HG03432 (cell line): ENCODE measurements around the gene GAS1.

ENCODE experiments used
- ATAC-seq: cut with Tn5 transposase; IDR thresholded peaks from one replicate; pipeline ENCODE4 v1.9.1; 2021; ENCODE audit warnings: mild to moderate bottlenecking, moderate library complexity; ENCODE audit not compliant: unreplicated experiment

The GAS1 gene

DNA sequence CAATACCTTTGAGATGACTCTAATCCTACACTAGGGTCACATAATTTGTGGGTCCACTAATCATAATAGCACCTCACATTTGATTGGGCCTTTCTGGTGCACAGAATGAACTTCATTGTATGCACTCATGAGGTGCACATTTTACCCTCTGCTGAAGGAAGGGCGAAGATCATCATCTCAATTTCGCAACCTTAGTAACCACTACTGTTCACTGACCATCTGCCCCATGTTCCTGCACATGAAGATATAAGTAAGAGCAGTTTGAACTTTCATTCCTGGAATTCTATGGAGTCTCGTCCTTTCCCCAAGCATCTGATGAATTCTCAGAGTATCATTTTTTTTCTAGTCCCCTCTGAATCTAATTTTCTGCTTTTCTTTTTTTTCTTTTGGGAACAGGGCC, 21.2 kb downstream of the GAS1 start:
- ATAC-seq, result no peak

DNA sequence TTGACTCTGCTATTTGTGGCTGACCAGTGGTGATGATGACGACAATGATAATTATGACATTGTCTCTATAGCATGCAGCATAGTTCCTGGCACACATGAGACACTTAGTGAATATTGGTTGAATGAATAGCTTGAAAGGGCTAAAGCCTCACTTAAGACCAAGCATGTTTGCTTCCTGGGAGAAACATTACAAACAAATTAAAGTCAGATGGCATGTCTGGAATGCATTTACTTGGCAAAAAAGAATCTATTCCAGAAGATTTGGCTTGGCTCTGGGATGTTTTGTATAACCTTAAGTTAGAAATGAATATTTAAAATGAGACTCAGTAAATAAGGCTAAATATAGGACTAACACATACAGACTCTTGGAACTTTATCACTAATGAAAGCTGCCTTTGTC, 21.6 kb downstream of the GAS1 start:
- ATAC-seq, result no peak

- ATAC-seq, result no peak
Observed at GRCh38 chr9:86924206-86924605, 23.1 kb downstream of the GAS1 start.

DNA sequence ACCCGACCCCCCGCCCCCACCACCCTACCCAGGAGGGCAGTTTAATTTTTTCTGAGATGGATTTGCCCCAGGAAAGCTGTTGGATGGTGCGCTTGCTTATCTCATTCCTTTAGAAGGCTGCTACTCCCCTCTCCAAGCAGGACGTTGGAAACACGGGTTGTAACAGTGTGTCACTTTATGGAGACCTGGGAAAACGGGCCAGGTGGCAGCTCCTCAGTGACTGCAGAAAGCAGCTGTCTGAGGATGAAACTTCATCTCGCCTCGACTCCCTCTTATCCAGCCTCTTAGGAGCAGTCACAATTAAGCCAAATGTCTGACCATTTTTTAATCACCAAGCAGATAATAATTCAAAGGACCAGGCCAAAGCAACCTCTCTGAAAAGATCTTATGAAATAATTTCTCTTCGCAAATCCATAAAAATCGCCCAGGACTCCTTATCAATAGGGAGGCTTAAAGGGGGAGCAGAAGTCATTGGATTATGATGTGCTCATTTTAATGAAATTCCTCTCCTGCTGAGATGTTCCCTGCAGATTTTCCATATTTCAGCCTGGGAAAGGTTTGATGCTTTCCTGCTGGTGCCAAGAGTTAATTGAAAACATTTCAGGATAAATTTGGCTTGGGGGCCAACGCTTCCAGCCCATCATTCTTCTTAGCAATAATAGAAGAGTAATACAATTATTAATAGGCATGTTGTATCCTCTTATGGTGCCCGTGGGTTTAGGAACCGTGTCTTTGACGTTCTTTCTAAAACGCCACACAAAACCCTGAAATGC, 26.0 kb downstream of the GAS1 start:
- no peak for ATAC-seq

DNA sequence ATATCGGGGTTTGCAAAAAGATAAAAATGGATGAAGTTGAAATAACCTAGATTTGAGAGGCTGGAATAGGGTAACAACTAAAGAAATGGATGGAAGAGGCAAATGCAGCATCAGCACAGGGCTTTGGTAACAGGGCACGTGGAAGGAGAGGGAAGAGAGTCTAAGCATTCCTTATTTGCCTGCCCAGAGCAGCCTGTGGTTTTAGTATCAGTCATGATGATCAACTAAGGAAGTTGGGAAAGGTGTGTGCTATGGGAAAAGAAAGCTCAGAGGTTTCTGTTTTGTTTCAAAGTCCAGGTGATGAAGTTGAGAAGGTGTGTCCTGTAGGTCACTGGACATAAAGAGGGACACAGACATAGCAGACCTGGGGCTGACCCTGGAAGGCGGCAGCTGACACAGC, 28.8 kb downstream of the GAS1 start:
- no peak for ATAC-seq

DNA sequence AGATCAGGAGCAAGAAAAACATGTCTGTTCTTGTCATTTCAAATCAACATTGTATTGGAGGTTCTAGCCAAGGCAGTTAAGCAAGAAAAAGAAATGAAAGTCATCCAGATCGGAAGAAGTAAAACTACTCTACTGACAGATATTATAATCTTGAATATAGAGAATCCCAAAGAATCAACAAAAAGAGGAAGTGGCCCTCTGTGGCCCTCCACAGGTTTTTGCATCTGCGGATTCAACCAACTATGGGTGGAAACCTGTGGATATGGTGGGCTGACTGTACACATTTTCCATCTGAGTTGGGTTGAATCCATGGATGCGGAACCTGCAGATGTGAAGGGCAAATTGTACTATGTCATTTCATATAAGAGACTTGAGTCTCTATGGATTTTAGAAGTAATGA, 35.1 kb downstream of the GAS1 start:
- no peak for ATAC-seq

DNA sequence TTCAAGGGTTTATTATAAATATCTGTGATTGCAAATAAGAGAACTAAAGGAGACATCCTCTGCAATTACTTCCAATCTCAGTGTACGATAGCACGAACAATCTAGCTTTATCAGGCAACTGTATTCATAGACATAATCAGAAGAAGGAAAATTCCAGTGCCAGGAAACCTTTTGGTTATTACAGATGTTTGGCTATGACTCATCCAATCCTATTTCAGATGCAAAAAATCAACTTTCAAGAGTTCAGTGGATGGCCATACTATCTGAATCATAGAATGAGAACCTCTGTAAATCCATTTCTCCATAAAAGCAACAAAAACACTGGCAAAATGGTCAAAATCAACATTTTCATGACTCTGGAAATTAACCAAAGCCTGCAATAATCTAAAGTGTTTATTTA, 37.9 kb downstream of the GAS1 start:
- ATAC-seq, result no peak

- no peak for ATAC-seq
Observed at GRCh38 chr9:86908261-86908660, 39.0 kb downstream of the GAS1 start.

- ATAC-seq, result no peak
Observed at GRCh38 chr9:86907346-86907745, 40.0 kb downstream of the GAS1 start.

DNA sequence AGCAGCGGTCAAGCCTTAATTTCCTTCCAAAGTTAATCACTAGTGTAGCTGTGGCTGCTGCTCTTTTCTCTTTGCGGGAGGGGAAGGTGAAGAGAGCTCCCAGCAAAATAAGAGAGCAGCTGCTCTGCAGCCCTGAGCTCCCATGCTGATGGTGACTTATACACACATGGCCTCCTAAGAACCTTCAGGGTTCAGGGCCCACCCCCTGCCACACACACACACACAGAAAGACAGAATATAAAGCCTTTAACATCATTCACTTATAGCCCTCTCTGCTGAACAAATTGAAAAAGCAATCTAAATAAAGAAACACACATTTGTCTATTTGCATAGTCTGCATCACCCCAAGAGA, 43.6 kb downstream of the GAS1 start:
- no peak for ATAC-seq

- ATAC-seq, result no peak
Observed at GRCh38 chr9:86902991-86903733, 44.1 kb downstream of the GAS1 start.

GRCh38 chr9:86902586-86902985, 44.7 kb downstream of the GAS1 start:
- no peak for ATAC-seq

GRCh38 chr9:86902176-86902575, 45.1 kb downstream of the GAS1 start:
- ATAC-seq, result no peak

DNA sequence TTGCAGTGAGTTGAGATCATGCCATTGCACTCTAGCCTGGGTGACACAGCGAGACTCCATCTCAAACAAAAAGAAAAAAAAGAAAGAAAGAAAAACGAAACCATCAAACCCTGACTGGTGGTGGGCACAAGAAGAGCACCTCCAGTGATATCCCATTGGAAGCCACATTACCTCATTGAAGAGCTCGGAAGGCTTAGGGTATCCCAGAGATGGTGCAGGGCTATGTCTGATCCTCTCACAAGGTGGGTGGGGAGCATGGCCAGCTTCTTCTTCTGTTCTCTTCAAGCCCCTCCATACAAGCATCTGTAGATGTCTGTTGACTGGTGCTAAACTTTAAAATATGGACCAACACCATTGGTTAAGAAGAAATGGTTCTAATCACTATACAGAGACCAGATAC, 45.8 kb downstream of the GAS1 start:
- ATAC-seq, result no peak
